EL (cell line): ENCODE results near the gene C4B.
"Not testable (repeated sequence)": the region's sequence is repeated elsewhere in the genome, so short reads cannot be mapped to it uniquely, and the experiment has no call there.

Experiments used
- DNase-seq: peaks from one replicate; pipeline ENCODE4 v3.0.0-alpha.2; 2016

The C4B gene

GRCh38 chr6:32056254-32056653, 41.7 kb downstream of the C4B start:
- DNase-seq: no peak

DNA sequence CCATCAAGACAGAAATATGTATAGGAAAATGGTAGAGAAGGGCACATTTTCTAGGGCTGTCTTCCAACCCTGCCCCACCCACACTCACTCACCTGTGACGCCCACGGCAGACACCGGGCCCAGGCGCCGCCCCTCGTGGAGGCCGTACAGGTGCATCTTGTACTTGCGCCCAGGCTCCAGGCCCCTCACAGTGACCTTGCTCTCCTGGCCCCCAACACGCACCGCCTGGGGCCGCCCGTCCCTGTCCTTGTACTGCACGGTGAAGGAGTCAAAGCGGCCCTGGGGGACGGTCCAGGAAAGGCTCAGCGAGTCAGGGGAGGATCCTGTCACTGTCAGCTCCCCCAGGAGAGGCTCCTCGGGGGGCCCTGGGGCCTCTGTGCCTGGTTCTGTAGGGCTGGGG, 43.4 kb downstream of the C4B start:
- no peak for DNase-seq

- DNase-seq: no peak
Measured at GRCh38 chr6:32058511-32058963, 43.9 kb downstream of the C4B start.

- no peak for DNase-seq
Measured at GRCh38 chr6:32060966-32061655, 46.5 kb downstream of the C4B start.

GRCh38 chr6:32064706-32065105, 50.1 kb downstream of the C4B start:
- no peak for DNase-seq

DNA sequence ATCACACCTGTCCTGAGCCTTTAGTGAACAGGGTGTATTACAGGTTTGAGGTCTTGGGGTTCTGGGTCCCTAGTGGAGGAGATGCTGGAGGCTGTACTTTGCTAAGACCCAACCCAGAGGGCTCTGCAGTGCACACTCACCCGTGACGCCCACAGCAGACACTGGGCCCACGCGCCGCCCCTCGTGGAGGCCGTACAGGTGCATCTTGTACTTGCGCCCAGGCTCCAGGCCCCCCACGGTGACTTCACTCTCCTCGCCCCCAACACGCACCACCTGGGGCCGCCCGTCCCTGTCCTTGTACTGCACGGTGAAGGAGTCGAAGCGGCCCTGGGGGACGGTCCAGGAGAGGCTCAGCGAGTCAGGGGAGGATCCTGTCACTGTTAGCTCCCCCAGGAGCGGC, 52.9 kb downstream of the C4B start:
- DNase-seq: not testable (repeated sequence)

DNA sequence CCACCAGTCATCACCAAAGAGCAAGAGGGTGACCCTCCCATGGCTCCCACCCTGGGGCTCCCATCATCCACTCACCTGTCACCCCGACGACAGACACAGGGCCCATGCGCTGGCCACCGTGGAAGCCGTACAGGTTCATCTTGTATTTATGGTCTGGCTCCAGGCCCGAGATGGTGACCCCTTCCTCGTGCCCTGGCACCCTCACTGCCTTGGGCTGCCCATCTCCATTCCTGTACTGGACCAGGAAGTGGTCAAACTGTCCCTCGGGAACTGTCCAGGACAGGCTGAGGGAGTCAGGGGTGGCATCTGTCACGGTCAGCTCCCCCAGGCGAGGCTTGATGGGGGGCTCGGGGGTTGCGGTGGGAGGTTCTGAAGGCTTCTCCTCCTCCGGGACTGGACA, 53.7 kb downstream of the C4B start:
- DNase-seq: not testable (repeated sequence)

DNA sequence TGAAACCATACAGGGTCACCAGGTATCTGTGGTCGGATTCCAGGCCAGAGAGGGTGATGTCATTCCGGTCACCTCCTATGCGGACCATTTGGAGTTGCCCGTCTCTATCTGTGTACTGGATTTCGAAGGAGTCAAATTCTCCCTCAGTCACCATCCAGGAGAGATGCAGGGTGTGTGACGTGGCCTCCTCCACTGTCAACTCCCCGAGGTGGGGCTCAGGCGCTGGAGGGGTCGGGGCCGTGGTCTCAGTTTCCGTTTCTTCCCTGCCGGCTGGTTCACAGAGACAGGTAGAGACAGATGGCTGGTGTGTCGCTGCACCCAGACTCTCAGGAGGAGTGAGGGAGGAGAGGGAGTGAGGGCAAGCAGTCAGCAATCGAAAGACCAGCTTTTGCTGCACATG, 54.3 kb downstream of the C4B start:
- no peak for DNase-seq

GRCh38 chr6:32069460-32069859, 54.9 kb downstream of the C4B start:
- DNase-seq: no peak

DNA sequence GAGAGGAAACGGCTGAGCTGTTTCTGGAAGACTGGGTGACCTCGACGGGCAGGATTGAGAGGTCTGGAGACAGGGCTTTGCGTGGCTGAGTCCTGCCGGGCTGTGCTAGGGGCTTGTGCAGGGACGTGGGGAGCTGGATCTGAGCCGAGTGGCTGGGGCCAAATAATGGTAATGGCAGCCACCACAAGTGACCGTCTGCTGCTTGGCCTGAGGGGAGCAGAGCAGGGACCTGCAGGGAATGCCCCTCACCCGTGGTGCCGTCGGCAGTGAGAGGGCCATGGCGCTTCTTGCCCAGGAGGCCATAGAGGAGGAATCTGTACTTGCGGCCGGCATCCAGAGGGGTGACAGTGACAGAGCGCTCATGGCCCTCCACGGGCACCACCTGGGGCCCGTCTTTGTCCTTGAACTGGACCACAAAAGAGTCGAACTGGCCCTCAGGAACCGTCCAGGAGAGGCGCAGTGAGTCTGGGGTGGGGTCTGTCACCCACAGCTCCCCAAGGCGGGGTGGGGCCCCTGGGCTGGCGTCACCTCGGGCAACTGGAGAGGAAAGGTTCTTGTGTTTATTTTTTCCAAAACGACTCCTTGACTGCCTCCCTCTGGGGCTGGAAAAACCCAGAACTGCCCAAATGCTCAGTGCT, 55.4 kb downstream of the C4B start:
- no peak for DNase-seq

DNA sequence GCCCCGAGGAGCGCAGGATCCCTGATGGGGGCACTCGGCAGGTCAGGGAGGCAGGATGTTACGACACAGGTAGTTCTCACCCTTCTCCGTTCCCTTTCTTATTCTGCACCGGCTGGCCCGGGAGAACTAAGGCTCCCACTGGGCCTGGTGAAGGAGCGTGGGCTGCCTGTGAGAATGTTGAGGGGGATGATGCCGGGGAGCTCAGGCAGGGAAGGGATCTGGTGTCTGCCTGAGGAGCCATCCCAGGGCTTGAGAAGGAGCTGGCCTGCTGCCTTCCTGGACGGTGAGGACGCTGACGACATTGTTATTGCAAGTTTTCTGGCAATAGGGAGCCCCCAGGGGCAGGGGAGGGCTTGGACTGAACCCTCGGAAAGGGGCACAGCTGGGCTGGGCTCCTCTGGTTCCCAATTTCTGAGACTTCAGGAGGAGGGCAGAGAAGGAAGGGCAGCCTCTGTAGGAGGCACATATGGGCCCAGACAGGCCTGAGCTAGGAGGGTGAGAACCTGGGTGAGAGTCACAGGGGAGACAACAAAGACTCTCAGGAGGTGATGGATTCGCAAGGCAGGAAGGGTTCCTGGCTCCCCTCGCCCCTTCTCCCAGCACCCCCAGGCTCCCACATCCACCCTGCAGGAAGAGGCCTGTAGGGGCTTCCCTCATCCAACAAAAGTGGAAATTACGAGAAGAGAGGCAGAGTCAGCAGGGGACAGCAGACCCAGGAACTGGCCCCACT, 56.4 kb downstream of the C4B start:
- no peak for DNase-seq

DNA sequence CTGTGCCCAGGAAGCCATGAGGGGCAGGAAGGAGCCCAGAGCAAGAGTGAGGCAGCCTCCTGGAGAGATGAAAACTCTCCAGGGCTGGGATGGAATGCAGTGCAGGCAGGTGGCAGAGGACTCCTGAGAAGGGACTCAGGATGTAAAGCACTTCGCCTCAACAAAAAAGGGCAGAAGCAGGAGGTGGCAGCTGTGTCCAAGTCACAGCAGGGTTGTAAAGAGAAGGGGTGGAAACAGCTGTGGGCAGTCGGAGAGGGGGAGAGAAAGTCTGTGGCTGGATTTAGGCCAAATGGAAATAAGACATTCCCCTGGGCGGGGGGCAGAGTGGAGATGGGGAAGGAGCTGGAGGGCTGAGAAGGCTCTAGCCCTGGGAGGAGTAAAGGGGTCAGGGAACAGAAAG, 58.5 kb downstream of the C4B start:
- DNase-seq: no peak

DNA sequence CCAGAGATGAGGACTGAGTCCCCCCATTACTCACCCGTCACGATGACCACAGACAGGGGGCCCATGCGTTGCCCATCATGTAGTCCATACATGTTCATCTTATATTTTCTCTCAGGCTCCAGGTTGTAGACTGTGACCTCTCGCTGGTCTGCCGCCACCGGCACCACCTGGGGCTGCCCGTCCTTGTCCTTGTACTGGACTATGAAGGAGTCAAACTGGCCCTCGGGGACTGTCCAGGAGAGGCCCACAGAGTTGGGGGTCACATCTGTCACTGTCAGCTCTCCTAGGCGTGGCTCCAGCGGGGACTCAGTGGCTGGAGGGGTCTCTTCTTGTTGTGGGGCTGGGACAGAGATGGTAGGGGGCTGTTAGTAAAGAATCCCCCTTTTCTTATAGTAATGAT, 59.0 kb downstream of the C4B start:
- DNase-seq: no peak

- peak; percentile 36 for DNase-seq
Measured at GRCh38 chr6:32074996-32075532, 60.5 kb downstream of the C4B start.

- DNase-seq: peak; percentile 24
Measured at GRCh38 chr6:32075781-32076180, 61.2 kb downstream of the C4B start.

GRCh38 chr6:32076321-32076809, 61.8 kb downstream of the C4B start:
- DNase-seq: peak; percentile 90

DNA sequence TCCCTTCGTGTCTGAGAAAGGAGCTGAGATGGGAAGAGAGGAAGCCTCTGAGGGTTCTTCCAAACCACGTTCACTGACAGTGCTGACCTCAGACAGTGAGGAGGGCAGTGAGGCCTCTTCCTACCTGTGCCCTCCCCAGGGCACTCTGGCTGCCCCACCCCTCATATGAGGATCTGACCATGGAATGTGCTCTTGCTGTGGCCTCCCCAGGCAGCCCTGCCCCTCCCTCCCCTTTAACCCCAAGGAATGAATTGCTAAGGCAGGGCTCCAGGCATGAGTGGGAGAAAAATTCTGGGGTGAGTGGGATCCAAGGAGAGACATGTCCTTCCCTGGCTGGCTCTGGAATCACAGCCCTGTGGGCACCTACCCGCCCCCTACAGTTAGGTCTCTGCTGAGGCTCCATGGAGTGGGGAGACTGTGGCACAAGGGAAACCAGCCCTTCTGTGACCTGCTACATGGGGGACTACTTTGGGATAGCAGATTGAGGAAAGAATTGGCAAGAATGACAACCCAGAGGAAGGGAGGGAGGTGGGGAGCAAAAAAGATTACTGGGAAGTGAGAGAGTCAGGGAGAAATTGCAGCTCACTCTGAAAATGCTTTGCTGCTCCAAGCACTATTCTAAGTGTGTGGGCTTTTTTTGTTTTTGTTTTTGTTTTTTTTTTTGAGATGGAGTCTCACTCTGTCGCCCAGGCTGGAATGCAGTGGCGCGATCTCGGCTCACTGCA, 65.1 kb downstream of the C4B start:
- peak; percentile 33 for DNase-seq

DNA sequence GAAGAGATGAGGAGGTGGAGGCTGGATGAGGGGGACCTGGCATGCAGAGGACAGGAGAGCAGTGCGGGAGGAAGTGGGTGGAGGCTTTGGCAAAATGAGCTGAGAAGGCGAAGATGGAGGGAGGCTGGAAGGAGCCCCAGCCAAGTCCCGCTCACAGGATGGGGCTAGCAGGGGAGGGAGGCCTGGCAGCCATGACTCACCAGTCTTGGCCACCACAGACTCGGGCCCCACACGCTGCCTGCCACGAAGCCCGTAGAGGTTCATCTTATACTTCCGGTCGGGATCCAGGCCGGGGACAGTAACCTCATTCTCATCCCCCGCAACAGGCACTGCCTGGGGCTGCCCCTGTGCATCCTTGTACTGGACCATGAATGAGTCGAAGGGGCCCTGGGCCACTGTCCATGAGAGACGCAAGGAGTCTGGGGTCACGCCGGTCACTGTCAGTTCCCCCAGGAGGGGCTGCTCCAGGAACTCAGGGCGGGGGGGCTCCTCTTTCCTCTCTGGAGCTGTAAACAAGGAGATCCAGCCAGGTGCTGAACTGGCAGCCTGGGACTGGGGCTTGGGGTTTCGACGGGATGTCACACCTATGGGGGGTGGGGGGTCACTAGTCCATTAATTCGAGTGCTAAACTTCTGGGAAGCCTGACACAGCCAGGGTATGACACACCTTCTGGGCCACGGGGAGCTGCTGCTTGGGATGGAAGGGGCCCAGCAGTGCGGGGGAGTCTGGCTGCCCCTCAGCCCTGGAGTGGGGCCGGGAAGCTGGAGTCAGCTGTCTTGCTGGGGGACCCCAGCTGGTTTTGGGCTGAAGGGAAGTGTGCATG, 66.8 kb downstream of the C4B start:
- peak; percentile 97 for DNase-seq

DNA sequence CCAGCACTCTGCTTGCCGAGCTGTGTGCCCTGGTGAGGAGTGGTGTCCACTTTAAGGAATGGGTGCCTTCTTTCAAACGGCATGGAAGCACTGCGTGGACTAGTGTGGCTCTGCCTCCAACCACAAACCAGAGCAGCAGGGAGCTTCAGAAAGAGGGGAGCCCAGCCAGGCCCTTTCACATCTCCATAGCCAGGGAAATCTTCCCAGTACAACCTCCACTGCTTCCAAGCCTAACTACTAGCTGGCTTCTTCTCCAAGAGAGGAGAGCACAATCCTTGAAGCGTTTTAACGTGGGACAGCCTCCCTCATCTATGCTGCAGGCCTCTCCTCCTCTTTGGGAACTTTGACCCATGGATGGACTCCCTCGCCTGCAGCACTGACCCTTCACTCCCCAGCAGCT, 67.9 kb downstream of the C4B start:
- no peak for DNase-seq

GRCh38 chr6:32082935-32083334, 68.3 kb downstream of the C4B start:
- peak; percentile 97 for DNase-seq

DNA sequence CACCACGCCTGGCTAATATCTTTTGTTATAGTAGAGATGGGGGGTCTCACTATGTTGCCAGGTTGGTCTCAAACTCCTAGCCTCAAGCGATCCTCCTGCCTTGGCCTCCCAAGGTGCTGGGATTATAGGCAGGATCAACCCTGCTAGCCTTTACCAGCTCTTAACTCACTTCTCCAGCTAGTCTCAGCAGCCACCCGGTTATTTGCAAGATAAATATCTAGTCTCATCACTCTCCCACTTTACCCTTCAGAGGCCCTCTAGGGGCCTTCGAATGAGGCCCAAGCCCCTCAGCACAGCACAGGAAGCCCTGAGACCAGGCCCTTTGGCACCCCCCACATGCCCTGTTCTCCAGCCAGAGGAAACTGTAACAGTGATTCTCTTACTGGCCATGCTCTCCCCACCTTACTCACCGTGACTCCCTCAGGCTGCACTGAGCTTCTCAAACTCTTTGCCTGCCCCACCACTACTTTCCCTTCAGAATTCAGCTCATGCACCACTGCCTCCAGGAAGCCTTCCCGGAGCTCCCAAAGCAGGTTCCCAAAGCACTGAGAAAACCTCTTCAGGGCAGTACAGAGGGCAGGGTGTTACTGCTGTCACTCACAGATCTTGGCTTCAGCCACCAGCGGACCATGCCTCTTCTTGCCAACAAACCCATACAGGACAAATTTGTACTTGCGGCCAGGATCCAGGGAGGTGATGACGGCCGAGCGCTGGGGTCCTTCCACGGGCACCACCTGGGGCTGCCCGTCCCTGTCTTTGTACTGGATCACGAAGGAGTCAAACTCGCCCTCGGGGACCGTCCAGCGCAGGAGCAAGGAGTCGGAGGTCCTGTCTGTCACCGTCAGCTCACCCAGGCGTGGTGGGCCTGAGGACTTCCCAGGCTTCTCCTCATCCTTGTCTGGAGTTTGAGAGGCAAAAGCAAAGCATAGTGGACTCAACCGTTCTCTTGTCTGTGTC, 69.5 kb downstream of the C4B start:
- no peak for DNase-seq
